ENCODE data around the gene KNTC1.

Gene KNTC1

DNA sequence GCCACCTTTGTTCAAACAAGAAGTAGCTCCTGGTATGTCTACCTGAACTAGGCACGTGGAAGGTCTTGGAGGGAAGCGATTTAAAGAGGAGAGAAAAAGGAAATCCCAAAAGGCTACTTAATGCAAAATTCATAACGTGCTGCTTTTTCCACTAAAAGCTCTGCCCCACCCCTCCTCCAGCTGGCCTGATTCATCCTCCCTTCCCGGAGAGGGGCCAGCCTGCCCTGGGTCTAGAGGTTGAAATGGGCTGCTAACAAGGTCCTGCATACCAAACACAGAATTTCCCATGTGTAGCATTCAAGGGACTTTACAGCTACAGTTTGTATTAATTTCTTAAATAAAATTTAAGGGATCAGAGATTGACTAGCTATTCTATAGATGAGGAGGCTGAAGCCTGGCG lies 83.2 kb downstream of the KNTC1 start:
- Histone ChIP-seq H3K36me3 (ENCODE audit: control insufficient read depth, insufficient read depth, low read length) (no peaks in the 10 kb centered on the region), H3K4me2 (ENCODE audit: low read length) (peak overlapping the region; percentile 33), H2AFZ (peak overlapping the region; percentile 64), H3K4me1 (peaks cover 20% of the 10 kb centered on the region), H3K9ac (no peak overlapping the region), H3K9me3 (ENCODE audit: control insufficient read depth, low read length) (no peaks in the 10 kb centered on the region), H3K4me3 (ENCODE audit: low read depth, low read length) (peak overlapping the region; percentile 42), H3K79me2 (no peaks in the 10 kb centered on the region), H3K27ac (no peak overlapping the region), H3K27me3 (ENCODE audit: control insufficient read depth, insufficient read depth, low read length) (no peaks in the 10 kb centered on the region)
- TF ChIP-seq, protein P1, sequence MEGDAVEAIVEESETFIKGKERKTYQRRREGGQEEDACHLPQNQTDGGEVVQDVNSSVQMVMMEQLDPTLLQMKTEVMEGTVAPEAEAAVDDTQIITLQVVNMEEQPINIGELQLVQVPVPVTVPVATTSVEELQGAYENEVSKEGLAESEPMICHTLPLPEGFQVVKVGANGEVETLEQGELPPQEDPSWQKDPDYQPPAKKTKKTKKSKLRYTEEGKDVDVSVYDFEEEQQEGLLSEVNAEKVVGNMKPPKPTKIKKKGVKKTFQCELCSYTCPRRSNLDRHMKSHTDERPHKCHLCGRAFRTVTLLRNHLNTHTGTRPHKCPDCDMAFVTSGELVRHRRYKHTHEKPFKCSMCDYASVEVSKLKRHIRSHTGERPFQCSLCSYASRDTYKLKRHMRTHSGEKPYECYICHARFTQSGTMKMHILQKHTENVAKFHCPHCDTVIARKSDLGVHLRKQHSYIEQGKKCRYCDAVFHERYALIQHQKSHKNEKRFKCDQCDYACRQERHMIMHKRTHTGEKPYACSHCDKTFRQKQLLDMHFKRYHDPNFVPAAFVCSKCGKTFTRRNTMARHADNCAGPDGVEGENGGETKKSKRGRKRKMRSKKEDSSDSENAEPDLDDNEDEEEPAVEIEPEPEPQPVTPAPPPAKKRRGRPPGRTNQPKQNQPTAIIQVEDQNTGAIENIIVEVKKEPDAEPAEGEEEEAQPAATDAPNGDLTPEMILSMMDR (IDR thresholded peaks at IDR 0.05), result no peak

DNA sequence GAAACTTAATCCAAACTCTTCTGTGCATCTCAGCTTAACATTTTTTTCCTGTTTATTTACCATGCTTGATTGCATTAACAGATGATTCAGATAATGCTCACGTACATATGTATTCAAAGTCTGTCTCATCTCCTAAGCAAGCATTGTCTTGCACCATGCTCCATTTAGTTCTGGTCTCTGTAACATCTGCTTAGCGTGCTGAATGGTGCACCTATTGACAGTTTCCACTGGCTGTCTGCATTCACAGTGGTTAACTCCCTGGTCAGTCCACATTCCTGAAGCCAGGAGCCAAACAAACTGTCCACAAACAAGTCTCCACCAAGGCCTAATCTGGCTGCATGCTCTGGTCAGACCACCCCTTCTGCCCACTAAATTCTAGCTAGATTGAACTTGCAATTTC lies 83.9 kb downstream of the KNTC1 start:
- H3K27me3 ChIP-seq (ENCODE audit: control insufficient read depth, insufficient read depth, low read length), result no peaks in the 10 kb centered on the region
- TF ChIP-seq, protein P1 (IDR thresholded peaks at IDR 0.05), result no peak
- no peaks in the 10 kb centered on the region for H3K36me3 ChIP-seq (ENCODE audit: control insufficient read depth, insufficient read depth, low read length)
- H3K4me2 ChIP-seq (ENCODE audit: low read length), result peak overlapping the region; percentile 41
- H3K9ac ChIP-seq, result no peak overlapping the region
- peak overlapping the region; percentile 58 for H3K27ac ChIP-seq
- no peaks in the 10 kb centered on the region for H3K9me3 ChIP-seq (ENCODE audit: control insufficient read depth, low read length)
- H3K4me1 ChIP-seq, result peaks cover 20% of the 10 kb centered on the region
- peak overlapping the region; percentile 53 for H2AFZ ChIP-seq
- peak overlapping the region; percentile 42 for H3K4me3 ChIP-seq (ENCODE audit: low read depth, low read length)
- no peaks in the 10 kb centered on the region for H3K79me2 ChIP-seq

DNA sequence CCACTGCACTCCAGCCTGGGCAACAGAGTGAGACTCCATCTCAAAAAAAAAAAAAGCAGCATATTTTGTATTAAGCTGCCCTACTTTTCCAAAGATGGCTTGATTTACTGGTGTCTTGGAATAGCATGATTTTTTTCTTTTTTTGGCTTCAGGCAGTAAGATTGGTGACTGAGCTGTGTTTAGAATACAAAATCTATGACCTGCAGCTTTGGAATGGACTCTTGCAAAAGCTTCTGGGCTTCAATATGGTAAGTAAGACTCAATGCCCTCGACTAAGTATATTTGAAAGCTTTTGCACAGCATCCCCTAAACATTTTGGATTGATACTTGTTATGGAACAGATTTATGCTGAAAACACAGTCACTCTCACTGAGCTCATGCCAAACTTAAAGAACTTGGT lies 87.8 kb downstream of the KNTC1 start:
- no peak overlapping the region for H3K4me2 ChIP-seq (ENCODE audit: low read length)
- TF ChIP-seq, protein P1 (IDR thresholded peaks at IDR 0.05), result no peak
- no peaks in the 10 kb centered on the region for H3K9me3 ChIP-seq (ENCODE audit: control insufficient read depth, low read length)
- H3K4me1 ChIP-seq, result peaks cover 14% of the 10 kb centered on the region
- no peaks in the 10 kb centered on the region for H3K36me3 ChIP-seq (ENCODE audit: control insufficient read depth, insufficient read depth, low read length)
- H2AFZ ChIP-seq, result no peak overlapping the region
- no peaks in the 10 kb centered on the region for H3K27me3 ChIP-seq (ENCODE audit: control insufficient read depth, insufficient read depth, low read length)
- no peaks in the 10 kb centered on the region for H3K79me2 ChIP-seq
- H3K9ac ChIP-seq, result no peak overlapping the region
- no peak overlapping the region for H3K27ac ChIP-seq
- H3K4me3 ChIP-seq (ENCODE audit: low read depth, low read length), result no peak overlapping the region

DNA sequence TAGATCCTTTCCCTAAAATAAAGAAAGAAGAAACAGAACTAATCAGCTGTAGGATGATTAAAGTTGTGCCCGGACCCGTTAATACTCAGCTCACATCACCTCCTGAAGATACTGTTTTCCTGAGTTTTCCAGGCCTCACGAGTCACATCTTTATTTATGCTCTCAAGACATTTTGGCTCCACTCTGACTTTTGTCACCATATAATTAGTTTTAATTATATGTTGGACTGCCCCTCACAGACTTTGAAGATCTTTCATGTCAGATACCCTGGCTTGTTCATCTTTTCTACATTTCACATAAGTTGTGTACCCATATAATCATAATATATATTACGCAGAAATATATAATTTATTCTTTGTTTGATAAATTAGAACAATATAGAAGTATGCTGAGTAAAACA lies 88.7 kb downstream of the KNTC1 start:
- TF ChIP-seq, protein P1 (IDR thresholded peaks at IDR 0.05), result no peak
- H3K79me2 ChIP-seq, result no peaks in the 10 kb centered on the region
- H3K36me3 ChIP-seq (ENCODE audit: control insufficient read depth, insufficient read depth, low read length), result no peaks in the 10 kb centered on the region
- H3K27me3 ChIP-seq (ENCODE audit: control insufficient read depth, insufficient read depth, low read length), result no peaks in the 10 kb centered on the region
- H3K27ac ChIP-seq, result no peak overlapping the region
- no peak overlapping the region for H2AFZ ChIP-seq
- H3K9me3 ChIP-seq (ENCODE audit: control insufficient read depth, low read length), result no peaks in the 10 kb centered on the region
- no peak overlapping the region for H3K9ac ChIP-seq
- H3K4me1 ChIP-seq, result peaks cover 5% of the 10 kb centered on the region
- no peak overlapping the region for H3K4me3 ChIP-seq (ENCODE audit: low read depth, low read length)
- no peak overlapping the region for H3K4me2 ChIP-seq (ENCODE audit: low read length)

DNA sequence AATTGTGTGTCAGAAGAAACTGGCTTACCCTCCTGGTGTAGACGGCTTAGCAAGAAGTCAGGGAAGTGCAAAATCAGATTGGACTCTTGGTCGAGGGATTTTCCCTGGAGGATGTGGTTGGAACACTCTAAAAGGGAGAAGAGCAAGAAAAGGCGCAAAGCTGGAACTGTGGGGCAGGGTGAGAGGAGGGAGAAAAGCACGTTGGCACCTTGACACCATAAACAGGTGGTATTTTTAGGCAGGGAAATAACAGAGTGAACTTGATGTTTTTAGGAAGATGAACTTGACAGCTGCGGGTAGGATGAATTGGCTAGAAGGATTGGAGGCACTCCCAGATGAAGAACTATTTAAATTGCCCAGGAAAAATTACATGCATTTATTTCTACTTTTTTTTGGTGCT lies 108.4 kb downstream of the KNTC1 start:
- Histone ChIP-seq H3K9ac (no peak overlapping the region), H3K79me2 (no peaks in the 10 kb centered on the region), H3K4me1 (no peaks in the 10 kb centered on the region), H3K27me3 (ENCODE audit: control insufficient read depth, insufficient read depth, low read length) (no peaks in the 10 kb centered on the region), H3K27ac (no peak overlapping the region), H3K9me3 (ENCODE audit: control insufficient read depth, low read length) (no peaks in the 10 kb centered on the region), H2AFZ (no peak overlapping the region), H3K36me3 (ENCODE audit: control insufficient read depth, insufficient read depth, low read length) (no peaks in the 10 kb centered on the region), H3K4me2 (ENCODE audit: low read length) (no peak overlapping the region), H3K4me3 (ENCODE audit: low read depth, low read length) (no peak overlapping the region)
- TF ChIP-seq, protein P1 (IDR thresholded peaks at IDR 0.05), result no peak
